Stimulated activated CD8-positive, alpha-beta memory T cell treated with anti-CD3 and anti-CD28 coated beads, Interleukin-12 subunit alpha, Interleukin-12 subunit beta, amount 100 ng/mL, for 4 hours (primary cell): ENCODE data around the gene SLC30A2.

Experiments
- DNase-seq: peaks from one replicate; pipeline ENCODE4 v3.0.0-alpha.2; 2020; ENCODE audit warnings: low read depth

The SLC30A2 gene

GRCh38 chr1:26070296-26070962, 24.5 kb upstream of the SLC30A2 start:
- no peak for DNase-seq

GRCh38 chr1:26069941-26070295, 24.0 kb upstream of the SLC30A2 start:
- no peak for DNase-seq

GRCh38 chr1:26067432-26067911, 21.6 kb upstream of the SLC30A2 start, which contains the start of gene TRIM63:
Gene TRIM63 (minus strand): TSS chr1:26067630. CDS start chr1:26067494, 136 bp downstream.
- no peak for DNase-seq

GRCh38 chr1:26066857-26067256, 20.9 kb upstream of the SLC30A2 start:
- DNase-seq, result no peak

GRCh38 chr1:26066160-26066559, 20.2 kb upstream of the SLC30A2 start:
- no peak for DNase-seq

GRCh38 chr1:26064553-26064952, 18.6 kb upstream of the SLC30A2 start:
- no peak for DNase-seq

- DNase-seq, result no peak
These were observed 15.1 kb upstream of the SLC30A2 start for GRCh38 chr1:26060832-26061574.

- no peak for DNase-seq
These were observed 14.0 kb upstream of the SLC30A2 start for GRCh38 chr1:26059906-26060305.

GRCh38 chr1:26058052-26058595, 12.2 kb upstream of the SLC30A2 start:
- DNase-seq, result no peak

GRCh38 chr1:26057189-26057588, 11.3 kb upstream of the SLC30A2 start:
- no peak for DNase-seq

GRCh38 chr1:26055041-26055440, 9.1 kb upstream of the SLC30A2 start:
- DNase-seq, result no peak

- no peak for DNase-seq
These were observed 8.0 kb upstream of the SLC30A2 start for GRCh38 chr1:26053718-26054560.

GRCh38 chr1:26050248-26050640, 4.3 kb upstream of the SLC30A2 start:
- no peak for DNase-seq

GRCh38 chr1:26049531-26050247, 3.8 kb upstream of the SLC30A2 start:
- no peak for DNase-seq

- no peak for DNase-seq
These were observed 1.5 kb upstream of the SLC30A2 start for GRCh38 chr1:26047278-26047874.

- DNase-seq, result no peak
These were observed 553 bp upstream of the SLC30A2 start for GRCh38 chr1:26046246-26047095.

GRCh38 chr1:26044971-26045721, 772 bp downstream of the SLC30A2 start:
- no peak for DNase-seq

- DNase-seq, result no peak
These were observed 1.5 kb downstream of the SLC30A2 start for GRCh38 chr1:26044414-26044813.

GRCh38 chr1:26043765-26044164, 2.2 kb downstream of the SLC30A2 start:
- no peak for DNase-seq

GRCh38 chr1:26041978-26042377, 3.9 kb downstream of the SLC30A2 start:
- no peak for DNase-seq
